AG09319 (cell line): ENCODE results near the gene PSMA4.
"Not testable (repeated sequence)": the region's sequence is repeated elsewhere in the genome, so short reads cannot be mapped to it uniquely, and the experiment has no call there.

Experiments used
- DNase-seq: peaks from one replicate; pipeline ENCODE4 v3.0.0-alpha.2; 2010; ENCODE audit warnings: low read depth; ENCODE audit errors: extremely low read depth
- TF ChIP-seq, protein P1 (sequence below): IDR thresholded peaks from 2 replicates; pipeline ENCODE4 v1.5.1; 2011; ENCODE audit warnings: low read depth, mild to moderate bottlenecking, inconsistent platforms, low read length, moderate library complexity

Gene PSMA4

DNA sequence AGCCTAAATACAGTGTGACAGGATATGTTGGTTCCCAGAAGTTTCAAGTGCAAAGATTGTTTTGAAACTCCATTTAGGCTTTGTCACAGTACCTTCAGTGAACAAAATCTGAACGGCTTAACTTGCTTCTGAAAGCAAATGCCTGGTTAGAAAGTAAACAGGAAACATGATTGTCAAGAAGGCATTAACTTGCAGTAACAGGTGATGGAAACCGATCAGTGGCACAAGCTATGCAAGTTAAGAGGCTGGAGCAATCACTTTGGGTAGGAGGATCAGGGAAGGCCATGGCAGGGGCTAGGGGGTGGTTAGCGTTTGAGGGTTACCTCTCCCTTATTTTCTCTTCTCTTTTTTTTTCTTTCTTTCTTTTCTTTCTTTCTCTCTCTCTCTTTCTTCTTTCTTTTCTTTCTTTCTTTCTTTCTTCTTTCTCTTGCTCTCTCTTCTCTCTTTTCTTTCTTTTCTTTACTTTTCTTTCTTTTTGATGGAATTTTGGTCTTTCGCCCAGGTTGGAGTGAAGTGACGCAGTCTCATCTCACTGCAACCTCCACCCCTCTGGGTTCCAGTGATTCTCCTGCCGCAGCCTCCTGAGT is 30.4 kb upstream of the PSMA4 start:
- TF ChIP-seq, protein P1, sequence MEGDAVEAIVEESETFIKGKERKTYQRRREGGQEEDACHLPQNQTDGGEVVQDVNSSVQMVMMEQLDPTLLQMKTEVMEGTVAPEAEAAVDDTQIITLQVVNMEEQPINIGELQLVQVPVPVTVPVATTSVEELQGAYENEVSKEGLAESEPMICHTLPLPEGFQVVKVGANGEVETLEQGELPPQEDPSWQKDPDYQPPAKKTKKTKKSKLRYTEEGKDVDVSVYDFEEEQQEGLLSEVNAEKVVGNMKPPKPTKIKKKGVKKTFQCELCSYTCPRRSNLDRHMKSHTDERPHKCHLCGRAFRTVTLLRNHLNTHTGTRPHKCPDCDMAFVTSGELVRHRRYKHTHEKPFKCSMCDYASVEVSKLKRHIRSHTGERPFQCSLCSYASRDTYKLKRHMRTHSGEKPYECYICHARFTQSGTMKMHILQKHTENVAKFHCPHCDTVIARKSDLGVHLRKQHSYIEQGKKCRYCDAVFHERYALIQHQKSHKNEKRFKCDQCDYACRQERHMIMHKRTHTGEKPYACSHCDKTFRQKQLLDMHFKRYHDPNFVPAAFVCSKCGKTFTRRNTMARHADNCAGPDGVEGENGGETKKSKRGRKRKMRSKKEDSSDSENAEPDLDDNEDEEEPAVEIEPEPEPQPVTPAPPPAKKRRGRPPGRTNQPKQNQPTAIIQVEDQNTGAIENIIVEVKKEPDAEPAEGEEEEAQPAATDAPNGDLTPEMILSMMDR: no peak
- DNase-seq: no peak

- not testable (repeated sequence) for DNase-seq
These were observed 20.2 kb upstream of the PSMA4 start for GRCh38 chr15:78520035-78520434.

GRCh38 chr15:78524230-78524629 is 16.0 kb upstream of the PSMA4 start:
- no peak for DNase-seq
- TF ChIP-seq, protein P1: no peak

- no peak for DNase-seq
- TF ChIP-seq, protein P1: no peak
These were observed 12.9 kb upstream of the PSMA4 start for GRCh38 chr15:78527325-78527724.

GRCh38 chr15:78533331-78533730 is 6.9 kb upstream of the PSMA4 start:
- TF ChIP-seq, protein P1: no peak

GRCh38 chr15:78536134-78536533 is 4.1 kb upstream of the PSMA4 start:
- TF ChIP-seq, protein P1: no peak
- no peak for DNase-seq

More at GRCh38 chr15:78533331-78533730, 6.9 kb upstream of the PSMA4 start:
- no peak for DNase-seq

GRCh38 chr15:78537266-78537905 is 2.9 kb upstream of the PSMA4 start:
- no peak for DNase-seq
- TF ChIP-seq, protein P1: no peak; the same call in 1 of the 2 replicates

DNA sequence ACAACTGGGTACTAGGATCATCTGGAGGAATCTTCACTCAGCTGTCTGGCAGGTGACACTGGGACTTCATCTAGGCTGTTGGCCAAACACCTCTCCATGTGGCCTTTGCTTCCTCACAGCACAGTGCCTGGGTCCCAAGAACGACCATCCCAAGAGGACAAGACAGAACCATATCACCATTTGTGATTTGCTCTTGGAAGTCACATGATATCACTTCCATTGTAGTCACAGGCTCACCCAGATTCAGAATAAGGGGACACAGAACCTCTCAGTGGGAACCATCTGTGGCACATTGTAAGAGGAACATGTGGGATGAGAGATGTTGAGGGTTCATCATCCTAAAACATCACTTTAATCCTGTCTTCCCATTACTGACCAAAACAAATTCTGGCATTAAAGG is 1.9 kb upstream of the PSMA4 start:
- no peak for DNase-seq
- TF ChIP-seq, protein P1: no peak

DNA sequence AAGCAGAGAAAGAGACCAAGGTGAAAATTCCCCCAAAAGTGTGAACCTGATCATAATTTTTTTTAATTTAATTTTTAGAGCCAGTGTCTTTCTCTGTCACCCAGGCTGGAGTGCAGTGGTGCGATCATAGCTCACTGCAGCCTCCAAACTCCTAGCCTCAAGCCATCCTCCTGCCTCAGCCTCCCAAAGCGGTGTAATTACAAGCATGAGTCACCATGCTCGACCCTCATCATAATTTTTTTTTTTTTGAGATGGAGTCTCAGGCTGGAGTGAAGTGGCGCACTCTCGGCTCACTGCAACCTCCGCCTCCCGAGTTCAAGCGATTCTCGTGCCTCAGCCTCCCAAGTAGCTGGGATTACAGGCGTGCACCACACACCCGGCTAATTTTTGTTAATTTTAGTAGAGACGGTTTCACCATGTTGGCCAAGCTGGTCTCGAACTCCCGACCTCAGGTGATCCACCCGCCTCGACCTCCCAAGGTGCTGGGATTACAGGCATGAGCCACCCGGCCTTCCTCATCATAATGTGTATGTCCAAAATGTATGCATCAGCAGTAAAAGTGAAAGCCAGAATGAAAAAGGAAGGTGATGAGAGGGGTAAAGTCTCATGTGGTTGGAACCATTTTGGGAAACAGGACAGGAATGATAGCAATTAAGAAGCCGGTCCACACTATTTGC is 642 bp upstream of the PSMA4 start:
- DNase-seq: not testable (repeated sequence)
